ENCODE results near the gene ARHGEF7. TPM values are rescaled to one million over a fixed set of nuclear protein-coding genes. Genes with fewer than 3 reads are reported as not detected.

Gene ARHGEF7
- total RNA-seq, 2 donors from 2014 or later: 117 to 152 TPM

GRCh38 chr13:111330066-111330610 lies 215.0 kb downstream of the ARHGEF7 start:
- ATAC-seq (ENCODE audit: insufficient number of reproducible peaks, low FRiP score, low read depth): no peak
- H3K27ac ChIP-seq: no peak overlapping the region
- no peaks in the 10 kb centered on the region for H3K36me3 ChIP-seq
- no peak for TF ChIP-seq CTCF (IDR thresholded peaks at IDR 0.05)
- H3K27me3 ChIP-seq (replicated peaks; ENCODE audit: insufficient read depth): no peaks in the 10 kb centered on the region
- no peaks in the 10 kb centered on the region for H3K9me3 ChIP-seq
- H3K4me3 ChIP-seq: no peak overlapping the region
- H3K4me1 ChIP-seq (ENCODE audit: control insufficient read depth in 1 of 2, low read depth in 2 of 2): no peaks in the 10 kb centered on the region
- DNase-seq (ENCODE audit: low spot score): no peak

- H3K36me3 ChIP-seq: no peaks in the 10 kb centered on the region
- H3K4me3 ChIP-seq: no peak overlapping the region
- no peaks in the 10 kb centered on the region for H3K9me3 ChIP-seq
- no peaks in the 10 kb centered on the region for H3K4me1 ChIP-seq (ENCODE audit: control insufficient read depth in 1 of 2, low read depth in 2 of 2)
- TF ChIP-seq CTCF (IDR thresholded peaks at IDR 0.05): no peak
- no peaks in the 10 kb centered on the region for H3K27me3 ChIP-seq (replicated peaks; ENCODE audit: insufficient read depth)
- DNase-seq (ENCODE audit: low spot score) (no peak), ATAC-seq (ENCODE audit: insufficient number of reproducible peaks, low FRiP score, low read depth) (no peak)
- no peak overlapping the region for H3K27ac ChIP-seq
Observed at GRCh38 chr13:111335298-111335697, 220.2 kb downstream of the ARHGEF7 start.

DNA sequence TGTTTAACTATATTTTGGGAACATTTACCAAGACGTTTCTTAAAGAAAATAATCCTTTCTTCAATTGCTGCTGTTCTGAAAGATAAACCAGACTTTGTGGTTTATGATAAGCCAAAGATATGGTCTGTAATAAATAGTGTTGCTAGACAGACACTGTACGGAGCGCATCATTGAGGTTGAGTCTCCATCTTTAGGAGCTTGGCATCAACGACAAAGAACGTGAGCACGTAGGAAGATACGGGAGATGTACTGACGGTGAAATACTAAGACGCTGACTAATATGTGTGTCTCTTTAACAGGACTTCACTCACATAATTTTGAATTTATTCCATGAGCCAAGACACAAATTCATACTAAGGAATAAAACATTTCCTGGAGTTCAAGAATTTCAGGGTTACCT lies 221.6 kb downstream of the ARHGEF7 start:
- H3K4me3 ChIP-seq: no peak overlapping the region
- DNase-seq (ENCODE audit: low spot score) (no peak), ATAC-seq (ENCODE audit: insufficient number of reproducible peaks, low FRiP score, low read depth) (no peak)
- no peaks in the 10 kb centered on the region for H3K9me3 ChIP-seq
- no peaks in the 10 kb centered on the region for H3K27me3 ChIP-seq (replicated peaks; ENCODE audit: insufficient read depth)
- H3K27ac ChIP-seq: no peak overlapping the region
- TF ChIP-seq CTCF (IDR thresholded peaks at IDR 0.05): no peak
- H3K36me3 ChIP-seq: no peaks in the 10 kb centered on the region
- H3K4me1 ChIP-seq (ENCODE audit: control insufficient read depth in 1 of 2, low read depth in 2 of 2): no peaks in the 10 kb centered on the region

GRCh38 chr13:111337206-111337605 lies 222.1 kb downstream of the ARHGEF7 start:
- Histone ChIP-seq H3K9me3 (no peaks in the 10 kb centered on the region), H3K27me3 (replicated peaks; ENCODE audit: insufficient read depth) (no peaks in the 10 kb centered on the region), H3K27ac (no peak overlapping the region), H3K4me3 (no peak overlapping the region), H3K36me3 (no peaks in the 10 kb centered on the region), H3K4me1 (ENCODE audit: control insufficient read depth in 1 of 2, low read depth in 2 of 2) (no peaks in the 10 kb centered on the region)
- no peak for TF ChIP-seq CTCF (IDR thresholded peaks at IDR 0.05)
- no peak for DNase-seq (ENCODE audit: low spot score)
- ATAC-seq (ENCODE audit: insufficient number of reproducible peaks, low FRiP score, low read depth): no peak

DNA sequence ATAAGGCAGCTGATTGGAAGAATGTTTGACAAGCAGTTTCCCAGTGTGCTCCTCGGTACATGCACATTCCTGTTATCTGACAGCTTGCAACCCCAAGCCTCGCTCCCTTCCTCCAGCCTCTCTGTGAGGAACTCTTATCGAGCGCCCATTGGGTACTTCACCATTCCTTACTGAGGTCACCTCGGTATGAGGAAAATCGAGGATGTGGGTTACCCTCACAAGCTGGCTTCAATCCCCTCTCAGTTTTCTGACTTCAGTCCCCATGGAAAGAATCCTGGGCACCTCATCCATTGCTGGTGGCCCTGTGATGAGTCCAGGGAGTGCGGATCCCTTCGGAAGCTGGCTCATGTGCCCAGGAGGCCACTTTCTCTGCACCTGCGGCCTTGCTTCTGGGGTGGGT lies 222.6 kb downstream of the ARHGEF7 start:
- H3K36me3 ChIP-seq: no peaks in the 10 kb centered on the region
- no peaks in the 10 kb centered on the region for H3K4me1 ChIP-seq (ENCODE audit: control insufficient read depth in 1 of 2, low read depth in 2 of 2)
- H3K27ac ChIP-seq: no peak overlapping the region
- TF ChIP-seq CTCF (IDR thresholded peaks at IDR 0.05): no peak
- H3K9me3 ChIP-seq: no peaks in the 10 kb centered on the region
- H3K4me3 ChIP-seq: no peak overlapping the region
- ATAC-seq (ENCODE audit: insufficient number of reproducible peaks, low FRiP score, low read depth) (no peak), DNase-seq (ENCODE audit: low spot score) (no peak)
- no peaks in the 10 kb centered on the region for H3K27me3 ChIP-seq (replicated peaks; ENCODE audit: insufficient read depth)

Data from thoracic aorta (tissue), 2 donors.